Chondrocyte (in vitro differentiated cells): ENCODE results near the gene PXT1. TPM values are rescaled to one million over a fixed set of nuclear protein-coding genes. Genes with fewer than 3 reads are reported as not detected.
A peak's percentile ranks its signal among the peaks of the same experiment; 100 is the strongest.

Source experiments
- DNase-seq: peaks from one replicate; pipeline ENCODE4 v3.0.0; 2021; ENCODE audit warnings: mixed read lengths, low spot score
- H3K27ac Mint-ChIP-seq: one replicate; pipeline ENCODE4 v1.8.0; 2021; ENCODE audit warnings: mild to moderate bottlenecking, moderate library complexity, mixed read lengths; ENCODE audit not compliant: unreplicated experiment
- H3K27me3 Mint-ChIP-seq: 2 replicates; pipeline ENCODE4 v1.8.0; 2021; ENCODE audit warnings: low read depth, mixed read lengths
- H3K36me3 Mint-ChIP-seq: 2 replicates; pipeline ENCODE4 v1.8.0; 2021; ENCODE audit warnings: low read depth, mixed read lengths
- H3K4me1 Mint-ChIP-seq: 2 replicates; pipeline ENCODE4 v1.8.0; 2021; ENCODE audit warnings: low read depth, mild to moderate bottlenecking, mixed read lengths
- H3K4me3 Mint-ChIP-seq: one replicate; pipeline ENCODE4 v1.8.0; 2021; ENCODE audit warnings: mild to moderate bottlenecking, moderate library complexity, mixed read lengths; ENCODE audit not compliant: unreplicated experiment
- H3K9me3 Mint-ChIP-seq: 2 replicates; pipeline ENCODE4 v1.8.0; 2021; ENCODE audit warnings: low read depth, mixed read lengths
- total RNA-seq: library from RNA; stranded (reverse); gene quantifications from 3 replicates; pipeline ENCODE4 v1.2.1, GENCODE V29; 2021
- TF ChIP-seq, protein P1 (sequence below): fragments of 200-600 bp; sonication (generic); IDR thresholded peaks from 2 replicates; pipeline ENCODE4 v1.5.0; 2021; ENCODE audit warnings: antibody characterized with exemption, mild to moderate bottlenecking, moderate library complexity

Gene PXT1
- total RNA-seq, 1 donor from 2014 or later, result not detected

DNA sequence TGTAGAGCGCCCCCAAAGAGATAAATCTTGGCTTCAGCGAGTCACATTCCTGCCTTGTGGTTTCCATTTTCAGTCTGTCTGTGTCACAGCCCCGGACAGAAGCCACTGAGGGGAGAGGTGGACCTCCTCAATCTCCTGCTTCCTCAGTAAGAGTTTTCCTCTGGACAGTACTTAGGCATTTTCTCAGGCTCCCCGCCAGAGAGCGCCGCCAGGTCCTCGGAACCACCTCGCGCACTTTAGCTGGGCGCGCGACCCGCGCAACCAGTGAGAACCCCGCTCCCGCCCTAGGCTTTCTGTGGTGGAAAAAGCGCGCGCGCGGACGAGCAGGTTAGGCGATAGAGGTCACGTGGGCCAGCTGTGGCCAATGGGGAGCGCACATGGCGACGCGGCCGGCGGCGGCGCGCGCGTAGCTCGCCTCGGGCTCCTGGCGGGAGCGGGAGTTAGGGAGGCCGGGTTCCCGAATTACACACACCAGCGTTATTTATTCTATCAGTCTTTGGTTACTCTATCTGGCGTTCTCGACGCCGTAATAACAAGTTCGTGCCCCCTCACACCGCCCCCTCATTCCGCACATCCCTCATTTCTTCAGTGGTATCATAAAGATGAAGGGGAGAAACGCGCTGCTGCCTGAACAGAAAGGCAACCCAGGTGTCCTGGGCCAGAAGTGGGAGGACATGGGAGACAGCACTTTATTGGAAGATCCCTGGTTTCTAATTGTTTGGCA, 19.4 kb downstream of the PXT1 start:
- DNase-seq, result peak; percentile 100
- Mint-ChIP-seq H3K36me3 (no peaks in the 10 kb centered on the region), H3K9me3 (no peaks in the 10 kb centered on the region), H3K27me3 (no peaks in the 10 kb centered on the region), H3K4me3 (peak overlapping the region; percentile 87), H3K27ac (peak overlapping the region; percentile 93), H3K4me1 (peaks cover 14% of the 10 kb centered on the region)
- TF ChIP-seq, protein P1, sequence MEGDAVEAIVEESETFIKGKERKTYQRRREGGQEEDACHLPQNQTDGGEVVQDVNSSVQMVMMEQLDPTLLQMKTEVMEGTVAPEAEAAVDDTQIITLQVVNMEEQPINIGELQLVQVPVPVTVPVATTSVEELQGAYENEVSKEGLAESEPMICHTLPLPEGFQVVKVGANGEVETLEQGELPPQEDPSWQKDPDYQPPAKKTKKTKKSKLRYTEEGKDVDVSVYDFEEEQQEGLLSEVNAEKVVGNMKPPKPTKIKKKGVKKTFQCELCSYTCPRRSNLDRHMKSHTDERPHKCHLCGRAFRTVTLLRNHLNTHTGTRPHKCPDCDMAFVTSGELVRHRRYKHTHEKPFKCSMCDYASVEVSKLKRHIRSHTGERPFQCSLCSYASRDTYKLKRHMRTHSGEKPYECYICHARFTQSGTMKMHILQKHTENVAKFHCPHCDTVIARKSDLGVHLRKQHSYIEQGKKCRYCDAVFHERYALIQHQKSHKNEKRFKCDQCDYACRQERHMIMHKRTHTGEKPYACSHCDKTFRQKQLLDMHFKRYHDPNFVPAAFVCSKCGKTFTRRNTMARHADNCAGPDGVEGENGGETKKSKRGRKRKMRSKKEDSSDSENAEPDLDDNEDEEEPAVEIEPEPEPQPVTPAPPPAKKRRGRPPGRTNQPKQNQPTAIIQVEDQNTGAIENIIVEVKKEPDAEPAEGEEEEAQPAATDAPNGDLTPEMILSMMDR, result peak; percentile 87

GRCh38 chr6:36422714-36423100, 19.9 kb downstream of the PXT1 start:
- H3K27ac Mint-ChIP-seq, result peak overlapping the region; percentile 93
- peaks cover 14% of the 10 kb centered on the region for H3K4me1 Mint-ChIP-seq
- no peaks in the 10 kb centered on the region for H3K27me3 Mint-ChIP-seq
- no peaks in the 10 kb centered on the region for H3K36me3 Mint-ChIP-seq
- TF ChIP-seq, protein P1, result no peak
- no peak for DNase-seq
- H3K9me3 Mint-ChIP-seq, result no peaks in the 10 kb centered on the region
- H3K4me3 Mint-ChIP-seq, result peak overlapping the region; percentile 87

DNA sequence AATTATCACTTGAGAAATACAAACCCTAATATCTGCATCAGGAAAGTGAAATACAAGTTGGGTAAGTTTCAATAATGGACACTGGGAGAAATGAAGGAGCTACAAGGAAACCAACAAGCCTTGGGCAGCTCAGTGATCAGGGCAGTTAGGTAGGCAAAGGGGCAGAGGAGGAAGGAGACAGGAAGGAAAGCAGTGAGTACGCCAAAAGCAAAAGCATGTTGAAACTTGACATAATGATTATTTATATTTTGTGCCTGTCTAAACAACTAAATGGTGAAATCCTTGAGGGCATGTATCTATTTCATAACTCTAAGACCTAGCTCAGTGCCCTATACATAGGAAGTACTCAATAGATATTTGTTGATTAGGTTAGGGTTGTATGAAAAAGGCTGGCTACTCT, 23.3 kb downstream of the PXT1 start:
- no peak overlapping the region for H3K4me3 Mint-ChIP-seq
- no peaks in the 10 kb centered on the region for H3K9me3 Mint-ChIP-seq
- H3K27ac Mint-ChIP-seq, result no peak overlapping the region
- H3K4me1 Mint-ChIP-seq, result peaks cover 18% of the 10 kb centered on the region
- TF ChIP-seq, protein P1, result no peak
- DNase-seq, result no peak
- no peaks in the 10 kb centered on the region for H3K27me3 Mint-ChIP-seq
- no peaks in the 10 kb centered on the region for H3K36me3 Mint-ChIP-seq

GRCh38 chr6:36418558-36418957, 24.1 kb downstream of the PXT1 start:
- TF ChIP-seq, protein P1, result no peak
- H3K36me3 Mint-ChIP-seq, result peaks cover 2% of the 10 kb centered on the region
- no peaks in the 10 kb centered on the region for H3K9me3 Mint-ChIP-seq
- no peaks in the 10 kb centered on the region for H3K27me3 Mint-ChIP-seq
- H3K27ac Mint-ChIP-seq, result no peak overlapping the region
- H3K4me1 Mint-ChIP-seq, result peaks cover 18% of the 10 kb centered on the region
- DNase-seq, result no peak
- H3K4me3 Mint-ChIP-seq, result no peak overlapping the region

DNA sequence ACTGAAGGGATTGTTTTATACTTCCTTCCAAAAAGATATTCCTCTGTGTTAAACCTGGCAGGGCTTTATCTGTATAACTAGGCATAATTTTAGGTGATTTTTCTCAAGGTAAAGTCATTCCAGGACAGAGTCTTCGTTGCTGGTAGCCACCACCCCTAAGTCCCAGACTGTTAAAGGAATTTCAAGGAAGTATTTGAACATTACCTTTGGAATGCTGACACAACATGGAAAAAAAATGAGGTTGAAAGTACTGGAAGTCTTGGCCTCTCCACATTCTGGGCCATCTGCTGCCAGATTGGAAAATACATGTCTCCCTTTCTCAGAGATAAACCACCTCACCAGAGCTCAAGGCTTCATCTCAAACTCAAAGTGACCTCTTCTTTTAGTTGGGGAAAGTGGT, 28.2 kb downstream of the PXT1 start:
- Mint-ChIP-seq H3K4me1 (peaks cover 8% of the 10 kb centered on the region), H3K36me3 (peaks cover 3% of the 10 kb centered on the region), H3K4me3 (no peak overlapping the region), H3K27me3 (peaks cover 6% of the 10 kb centered on the region), H3K27ac (no peak overlapping the region), H3K9me3 (peaks cover 4% of the 10 kb centered on the region)
- TF ChIP-seq, protein P1, result no peak
- no peak for DNase-seq
